ENCODE measurements around the gene KCNS1. TPM values are rescaled to one million over a fixed set of nuclear protein-coding genes. Genes with fewer than 3 reads are reported as not detected.
"Not testable (repeated sequence)": the region's sequence is repeated elsewhere in the genome, so short reads cannot be mapped to it uniquely, and the experiment has no call there.

The KCNS1 gene
- polyA plus RNA-seq, 4 donors: 0.51 to 0.65 (median 0.52) TPM

DNA sequence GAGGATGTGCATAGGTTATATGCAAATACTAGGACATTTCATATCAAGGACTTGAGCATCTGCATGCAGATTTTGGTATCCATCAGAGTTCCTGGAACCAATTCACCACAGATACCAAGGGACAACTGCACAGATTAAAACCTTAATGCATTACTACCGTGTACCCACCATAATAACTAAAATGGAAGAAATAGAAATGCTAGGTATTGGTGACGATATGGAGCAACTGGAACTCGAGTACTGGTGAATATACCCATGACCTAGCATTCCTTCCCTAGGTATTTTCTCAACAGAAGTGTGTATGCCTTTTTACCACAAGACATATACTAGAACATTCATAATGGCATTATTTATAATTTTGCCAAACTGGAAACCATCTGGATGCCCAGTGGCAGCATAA, 18.5 kb downstream of the KCNS1 start:
- DNase-seq (ENCODE audit: low read depth in 4 of 4, low spot score in 2 of 4): no peak

DNA sequence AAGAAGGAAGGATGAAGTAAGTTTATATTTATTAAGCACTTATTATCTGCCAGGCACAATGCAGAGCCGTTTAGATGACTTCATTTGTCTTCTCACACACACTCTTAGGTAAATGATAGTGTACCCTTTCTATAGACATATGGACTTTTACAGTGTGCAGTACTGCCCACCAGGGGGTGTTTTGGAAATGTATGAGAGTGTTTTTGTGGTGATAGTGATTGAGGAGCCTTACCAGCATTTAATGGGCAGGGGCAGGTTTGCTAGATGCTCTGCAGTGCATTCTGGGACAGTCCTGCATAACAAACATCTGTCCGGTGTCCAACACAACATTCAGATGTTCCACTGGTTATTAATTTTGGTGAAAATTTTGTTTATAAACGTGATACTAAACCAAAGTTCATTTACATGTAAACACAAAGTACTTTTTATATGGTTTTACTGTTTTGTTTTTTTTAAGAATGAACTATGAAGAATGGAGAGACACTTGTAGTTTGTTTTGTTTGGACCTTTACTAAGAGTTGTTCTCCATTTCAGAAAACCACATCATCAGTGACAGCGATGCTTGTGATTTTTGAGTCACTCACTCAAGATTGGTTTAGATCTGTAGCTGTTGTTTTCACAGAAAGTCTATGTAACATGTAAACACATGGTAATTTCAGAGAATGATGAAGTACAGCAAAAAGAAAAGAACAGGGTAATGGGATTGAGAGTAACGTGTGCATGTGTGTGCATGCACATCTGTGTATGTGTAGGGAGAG, 19.9 kb downstream of the KCNS1 start:
- no peak for DNase-seq (ENCODE audit: low read depth in 4 of 4, low spot score in 2 of 4)

DNA sequence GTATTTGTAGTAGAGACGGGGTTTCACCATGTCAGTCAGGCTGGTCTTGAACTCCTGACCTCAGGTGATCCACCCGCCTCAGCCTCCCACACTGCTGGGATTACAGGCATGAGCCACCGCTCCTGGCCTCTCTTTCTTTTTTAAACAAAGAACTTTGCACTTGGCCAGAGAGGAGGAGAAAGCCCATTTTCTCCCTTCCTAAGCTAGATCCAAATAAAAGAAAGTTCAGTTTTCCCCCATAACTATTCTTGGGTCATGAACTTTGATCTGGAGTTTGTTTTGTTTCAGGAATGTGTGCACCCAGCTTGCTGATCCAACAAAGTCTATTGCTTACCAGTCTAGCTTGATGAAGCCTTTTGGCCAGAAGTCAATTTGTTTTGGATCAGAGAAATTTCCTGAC, 23.4 kb downstream of the KCNS1 start:
- no peak for DNase-seq (ENCODE audit: low read depth in 4 of 4, low spot score in 2 of 4)

DNA sequence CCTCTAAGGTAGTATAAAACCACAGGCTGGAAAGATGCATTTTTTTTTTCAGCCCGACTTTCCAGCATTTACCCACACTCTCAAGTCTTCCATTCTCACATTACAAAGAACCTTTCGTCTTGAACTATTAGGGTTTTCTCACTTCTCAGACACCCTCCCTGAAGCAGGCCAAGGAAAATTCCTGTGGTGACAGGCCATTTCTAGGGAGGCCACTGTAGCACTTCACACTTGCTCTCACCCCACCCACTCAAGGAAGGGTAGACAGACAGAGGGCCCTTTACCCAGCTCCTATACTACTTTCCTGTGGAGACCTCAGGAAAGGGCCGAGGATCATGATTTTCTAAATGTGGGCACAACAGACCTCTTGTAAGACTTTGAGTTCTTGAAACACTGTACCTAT, 27.7 kb downstream of the KCNS1 start:
- DNase-seq (ENCODE audit: low read depth in 4 of 4, low spot score in 2 of 4): no peak

DNA sequence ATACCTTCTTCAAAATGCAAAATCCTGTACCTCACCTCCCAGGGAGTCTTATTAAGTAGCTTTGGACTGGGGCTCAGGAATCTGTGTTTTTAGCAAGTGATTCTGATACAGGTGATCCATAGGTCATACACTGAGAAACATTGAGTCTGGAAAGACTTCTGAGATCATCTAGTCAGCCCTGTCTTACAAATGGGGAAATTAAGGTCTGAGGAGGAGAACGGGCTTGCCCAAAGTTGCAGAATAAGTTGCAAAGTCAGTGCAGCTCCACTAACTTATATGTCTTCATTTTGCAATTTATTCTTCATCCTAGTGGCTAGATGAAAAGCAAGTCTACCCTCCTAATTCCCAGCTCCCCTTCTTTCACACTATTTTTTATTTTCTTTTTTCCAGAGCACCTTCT, 28.9 kb downstream of the KCNS1 start:
- no peak for DNase-seq (ENCODE audit: low read depth in 4 of 4, low spot score in 2 of 4)

DNA sequence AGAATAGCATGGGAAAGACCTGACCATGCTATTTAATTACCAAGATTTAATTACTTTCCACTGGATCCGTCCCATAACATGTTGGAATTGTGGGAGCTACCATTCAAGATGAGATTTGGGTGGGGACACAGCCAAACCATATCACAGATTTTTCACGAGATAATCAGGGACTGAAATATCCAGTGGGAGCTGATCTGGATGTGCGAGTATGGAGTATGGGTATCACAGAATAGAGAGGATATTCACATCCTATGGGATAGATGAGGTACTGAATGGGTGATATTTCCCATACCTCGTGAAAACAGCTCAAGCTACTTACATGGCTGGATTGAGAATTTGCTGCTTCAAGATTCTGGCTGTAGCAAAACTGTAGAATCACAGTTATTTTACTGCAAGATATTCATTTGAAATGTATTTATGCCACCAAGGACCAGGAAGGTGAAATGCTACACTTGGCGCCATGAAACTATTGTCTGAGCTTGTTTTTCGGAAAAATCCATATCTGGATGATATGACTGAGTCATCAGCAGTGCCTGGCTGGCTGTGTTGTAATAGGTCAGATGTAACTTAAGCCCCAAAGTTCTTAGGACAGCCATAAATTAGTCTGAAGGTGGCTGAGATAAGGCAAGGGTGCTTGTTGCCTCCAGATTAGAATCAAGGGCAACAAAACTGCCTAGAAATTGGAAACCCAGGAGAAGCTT, 29.8 kb downstream of the KCNS1 start:
- DNase-seq (ENCODE audit: low read depth in 4 of 4, low spot score in 2 of 4): no peak

DNA sequence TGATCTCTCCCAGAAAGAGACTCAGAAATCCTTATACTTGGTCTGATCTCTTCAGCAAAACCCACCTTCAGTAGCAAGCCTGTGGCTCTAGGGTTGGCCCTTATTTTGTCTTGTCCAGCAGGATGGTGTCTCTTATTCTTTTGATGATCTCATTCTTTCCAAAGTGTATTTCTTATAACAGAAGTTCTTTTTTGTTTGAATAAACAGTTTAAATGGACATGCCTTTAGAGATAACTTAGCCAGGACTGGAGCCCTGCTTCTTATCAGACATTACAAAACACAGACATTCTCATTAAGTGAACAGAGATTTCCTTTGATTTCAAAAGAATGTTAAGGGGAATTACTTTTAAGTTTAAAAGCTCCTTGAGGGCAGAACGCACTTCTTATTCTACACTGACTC, 31.7 kb downstream of the KCNS1 start:
- DNase-seq (ENCODE audit: low read depth in 4 of 4, low spot score in 2 of 4): no peak

DNA sequence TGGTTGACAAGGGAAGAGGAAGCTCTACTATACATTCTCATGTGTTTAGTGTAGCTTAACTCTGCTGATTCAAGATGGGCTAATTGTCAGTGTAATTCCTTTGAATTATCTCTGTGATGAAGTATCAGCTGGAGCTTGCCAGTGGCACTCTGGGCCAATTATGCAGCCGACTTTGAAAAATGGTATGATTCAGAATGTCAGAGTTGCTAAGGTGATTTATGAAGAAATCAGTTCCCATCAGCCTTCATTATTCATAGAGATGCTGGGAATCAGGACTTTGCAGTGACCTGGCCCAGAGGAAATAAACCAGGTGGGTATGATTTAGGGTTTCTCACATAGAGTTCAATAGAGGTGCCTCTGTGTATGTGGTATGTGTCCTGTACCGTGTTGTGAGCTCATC, 33.4 kb downstream of the KCNS1 start:
- no peak for DNase-seq (ENCODE audit: low read depth in 4 of 4, low spot score in 2 of 4)

DNA sequence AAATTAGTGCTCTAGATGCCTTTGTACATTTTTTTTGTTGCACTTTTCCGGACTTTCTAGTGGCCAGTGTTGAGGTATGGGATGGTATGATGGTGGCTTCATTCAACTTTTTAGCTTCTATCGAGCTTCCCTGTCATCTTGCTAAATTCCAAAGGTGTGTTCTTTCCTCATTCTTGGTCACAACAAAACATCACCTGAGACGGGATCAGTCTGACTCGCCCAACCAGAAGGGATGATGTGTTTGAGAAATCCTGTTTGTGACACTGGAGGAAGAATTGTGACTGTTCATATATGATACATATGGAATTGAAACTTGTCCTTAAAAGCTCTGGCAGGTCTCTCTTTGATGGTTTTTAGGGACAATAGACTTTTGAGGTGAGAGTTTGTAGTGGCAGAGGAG, 33.8 kb downstream of the KCNS1 start:
- no peak for DNase-seq (ENCODE audit: low read depth in 4 of 4, low spot score in 2 of 4)

DNA sequence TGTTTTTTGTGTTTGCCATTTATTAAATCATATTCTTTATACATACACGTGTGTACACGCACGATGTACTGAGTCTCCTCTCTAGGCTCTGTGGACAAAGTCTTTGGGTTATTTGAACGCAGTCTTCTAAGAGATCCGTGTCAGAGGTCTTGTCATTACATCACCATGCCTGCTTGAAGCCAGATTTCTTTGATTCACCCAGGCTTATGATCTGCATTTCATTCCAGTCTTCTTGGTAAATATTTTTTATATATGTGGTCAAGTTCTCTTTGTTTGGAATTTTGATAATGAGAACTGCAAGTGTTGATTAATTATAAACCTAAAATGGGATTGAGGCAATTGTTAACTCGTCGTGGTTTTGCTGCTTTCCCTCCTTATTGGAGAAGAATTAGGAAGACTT, 34.6 kb downstream of the KCNS1 start:
- DNase-seq (ENCODE audit: low read depth in 4 of 4, low spot score in 2 of 4): no peak

DNA sequence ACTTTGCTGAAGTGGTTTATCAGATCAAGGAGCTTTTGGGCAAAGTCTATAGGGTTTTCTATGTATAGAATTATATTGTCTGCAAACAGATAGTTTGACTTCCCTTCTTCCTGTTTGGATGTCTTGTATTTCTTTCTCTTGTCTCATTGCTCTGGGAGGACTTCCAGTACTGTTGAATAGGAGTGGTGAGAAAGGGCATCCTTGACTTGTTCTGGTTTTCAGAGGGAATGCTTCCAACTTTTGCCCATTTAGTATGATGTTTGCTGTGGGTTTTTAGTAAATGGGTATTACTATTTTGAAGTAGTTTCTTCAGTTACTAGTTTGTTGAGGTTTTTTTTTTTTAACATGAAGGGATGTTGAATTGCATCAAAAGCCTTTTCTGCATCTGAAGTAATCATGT, 36.1 kb downstream of the KCNS1 start:
- DNase-seq (ENCODE audit: low read depth in 4 of 4, low spot score in 2 of 4): no peak

DNA sequence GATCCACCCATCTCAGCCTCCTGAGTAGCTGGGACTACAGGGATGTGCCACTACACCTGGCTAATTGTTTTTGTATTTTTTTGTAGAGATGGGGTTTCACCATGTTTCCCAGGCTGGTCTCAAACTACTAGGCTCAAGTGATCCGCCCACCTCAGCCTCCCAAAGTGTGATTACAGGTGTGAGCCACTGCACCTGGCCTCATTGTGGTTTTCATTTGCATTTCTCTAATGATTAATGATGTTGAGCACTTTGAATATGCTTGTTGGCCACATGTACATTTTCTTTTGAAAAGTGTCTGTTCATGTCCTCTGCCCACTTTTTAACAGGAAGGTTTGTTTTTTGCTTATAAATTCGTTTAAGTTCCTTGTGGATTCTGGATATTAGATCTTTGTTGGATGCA, 37.8 kb downstream of the KCNS1 start:
- not testable (repeated sequence) for DNase-seq (ENCODE audit: low read depth in 4 of 4, low spot score in 2 of 4)

DNA sequence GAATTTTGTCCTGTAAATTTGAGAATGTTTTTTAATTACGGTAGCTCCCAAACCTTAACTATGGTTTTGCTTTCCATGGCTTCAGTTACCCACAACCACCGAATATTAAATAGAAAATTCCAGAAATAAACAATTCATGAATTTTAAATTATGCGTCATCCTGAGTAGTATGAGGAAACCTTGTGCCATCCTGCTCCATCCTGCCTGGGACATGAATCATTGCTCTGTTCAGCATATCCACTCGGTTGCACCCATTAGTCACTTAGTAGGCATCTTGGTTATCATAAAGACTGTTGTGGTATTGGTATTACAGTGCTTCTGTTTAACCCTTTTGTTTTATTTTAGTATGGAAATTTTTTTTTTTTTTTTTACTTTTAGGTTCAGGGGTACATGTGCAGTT, 39.7 kb downstream of the KCNS1 start:
- DNase-seq (ENCODE audit: low read depth in 4 of 4, low spot score in 2 of 4): no peak

DNA sequence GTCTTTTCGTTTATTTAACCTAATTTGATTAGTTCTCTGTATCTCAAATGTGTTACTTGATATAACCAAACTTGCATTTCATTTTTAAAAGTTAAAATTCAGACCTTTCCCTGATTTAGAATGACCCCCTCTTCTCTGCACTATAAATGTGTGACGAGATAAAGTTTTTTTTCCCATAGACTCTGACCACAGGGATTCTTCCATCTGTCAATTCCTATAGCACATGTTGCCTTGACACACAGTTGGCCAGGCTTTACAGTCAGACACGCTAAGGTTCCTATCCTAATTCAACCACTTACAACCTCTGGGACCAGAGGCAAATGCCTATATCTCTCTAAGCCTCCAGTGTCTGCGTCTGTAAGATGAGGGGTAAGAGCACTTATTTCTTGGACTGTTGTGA, 40.6 kb downstream of the KCNS1 start:
- DNase-seq (ENCODE audit: low read depth in 4 of 4, low spot score in 2 of 4): no peak

DNA sequence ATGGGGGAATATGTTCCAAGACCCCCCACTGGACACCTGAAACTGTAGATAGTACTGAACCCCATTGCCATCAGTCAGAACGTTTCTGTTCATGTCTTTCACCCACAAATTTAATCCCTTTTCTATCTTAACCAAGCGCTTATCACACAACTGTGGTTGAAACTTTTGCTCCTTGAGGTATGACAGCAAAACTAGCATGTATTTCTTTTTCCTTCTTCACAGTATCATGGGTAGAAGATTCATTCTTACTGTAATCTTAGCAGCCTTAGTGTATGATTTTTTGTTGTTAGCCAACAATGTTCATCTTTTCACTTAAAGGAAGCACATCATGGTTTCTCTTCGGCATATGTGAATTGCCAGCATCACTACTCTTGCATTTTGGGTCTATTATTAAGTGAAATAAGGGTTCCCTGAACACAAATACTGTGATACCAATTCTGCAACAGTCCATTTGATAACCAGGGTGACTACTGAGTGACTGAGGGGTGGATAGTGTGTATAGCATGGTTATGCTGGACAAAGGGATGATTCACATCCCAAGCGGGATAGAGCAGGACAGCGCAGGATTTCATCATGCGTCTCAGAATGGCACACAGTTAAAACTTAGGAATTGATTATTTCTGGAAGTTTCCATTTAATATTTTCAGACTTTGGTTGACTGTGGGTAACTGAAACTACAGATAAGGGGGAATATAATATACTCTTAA, 41.8 kb downstream of the KCNS1 start:
- no peak for DNase-seq (ENCODE audit: low read depth in 4 of 4, low spot score in 2 of 4)

DNA sequence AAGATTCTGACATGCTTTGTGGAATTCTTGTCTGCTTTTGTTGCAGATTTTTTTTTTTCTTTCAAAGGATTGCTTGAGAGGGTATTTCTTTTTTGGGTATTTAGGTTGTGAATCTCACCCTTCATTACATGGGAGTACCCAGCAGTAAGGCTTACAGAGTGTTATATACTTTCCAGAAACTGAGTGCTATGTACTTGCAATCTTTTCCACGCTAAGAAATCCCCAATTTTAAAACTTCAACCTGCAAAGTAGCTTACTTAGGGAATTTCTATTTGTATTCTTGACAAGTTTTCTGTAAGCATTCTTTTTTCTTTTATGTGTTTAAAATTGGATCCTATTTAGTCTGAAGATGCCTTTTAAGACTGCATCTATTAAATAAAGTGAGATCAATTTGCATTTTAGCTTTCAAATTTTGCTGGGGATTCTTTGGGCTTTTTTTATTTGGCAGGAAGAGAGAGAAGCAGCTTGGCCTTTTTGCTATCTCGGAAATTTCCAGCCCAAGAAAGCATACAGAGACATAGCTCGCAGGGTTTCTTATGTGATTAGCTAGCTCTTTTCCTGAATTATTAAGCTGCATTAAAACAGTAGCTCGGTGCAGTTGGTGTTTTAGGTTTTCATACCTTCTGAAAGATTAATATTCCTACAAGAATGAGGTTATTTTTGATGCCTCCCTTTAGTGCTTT, 42.6 kb downstream of the KCNS1 start:
- no peak for DNase-seq (ENCODE audit: low read depth in 4 of 4, low spot score in 2 of 4)

DNA sequence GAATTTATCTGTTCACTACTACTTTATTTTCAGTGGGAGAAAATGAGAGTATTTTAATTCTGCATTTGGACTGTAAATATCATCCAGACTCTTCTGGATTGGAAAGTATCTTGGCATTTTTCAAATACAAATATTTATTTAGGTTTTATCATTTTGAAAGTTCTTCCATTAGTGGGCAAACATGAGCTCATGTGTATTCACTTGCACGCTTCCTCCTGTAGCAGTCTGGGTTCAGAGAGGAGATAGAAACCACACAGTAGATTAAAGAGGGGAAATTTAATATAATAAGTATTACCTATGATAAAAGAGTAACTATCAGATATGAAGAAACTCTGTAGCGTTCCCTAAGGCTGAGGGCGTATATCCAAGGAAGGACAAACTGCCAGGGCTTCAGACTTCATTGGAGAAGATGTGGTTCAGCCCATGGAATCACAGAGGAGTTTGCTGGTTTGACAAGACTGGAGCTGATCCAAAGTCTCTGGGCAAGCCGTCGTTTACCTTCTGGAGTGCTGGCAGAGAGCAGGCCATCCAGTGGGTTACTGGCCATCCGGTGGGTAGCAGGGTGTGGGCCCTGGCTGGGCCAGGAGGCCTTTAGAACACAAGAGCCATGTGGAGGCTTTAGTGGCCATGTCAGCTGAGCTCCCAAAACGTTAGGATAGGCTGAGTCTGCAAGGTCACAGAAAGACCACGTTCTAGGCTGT, 44.3 kb downstream of the KCNS1 start:
- DNase-seq (ENCODE audit: low read depth in 4 of 4, low spot score in 2 of 4): no peak

DNA sequence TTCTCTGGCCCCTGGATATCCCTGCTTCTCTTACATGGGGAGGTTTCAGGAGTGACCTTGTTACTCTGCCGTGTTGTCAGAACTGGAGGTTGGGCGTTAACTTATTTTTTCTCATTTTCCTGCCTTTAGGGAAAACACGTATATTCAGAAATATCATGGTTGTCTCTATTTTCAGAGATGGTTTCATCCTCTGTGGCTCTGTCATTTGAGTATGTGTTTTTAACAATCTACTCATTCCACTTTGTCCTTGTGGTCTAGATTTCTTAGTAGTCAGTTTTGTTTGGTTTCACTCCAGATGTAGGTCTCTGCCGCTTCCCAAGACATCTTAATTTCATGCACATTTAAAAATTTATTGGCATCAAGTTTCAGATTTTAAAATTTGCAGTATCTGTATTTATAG, 45.9 kb downstream of the KCNS1 start:
- no peak for DNase-seq (ENCODE audit: low read depth in 4 of 4, low spot score in 2 of 4)

DNA sequence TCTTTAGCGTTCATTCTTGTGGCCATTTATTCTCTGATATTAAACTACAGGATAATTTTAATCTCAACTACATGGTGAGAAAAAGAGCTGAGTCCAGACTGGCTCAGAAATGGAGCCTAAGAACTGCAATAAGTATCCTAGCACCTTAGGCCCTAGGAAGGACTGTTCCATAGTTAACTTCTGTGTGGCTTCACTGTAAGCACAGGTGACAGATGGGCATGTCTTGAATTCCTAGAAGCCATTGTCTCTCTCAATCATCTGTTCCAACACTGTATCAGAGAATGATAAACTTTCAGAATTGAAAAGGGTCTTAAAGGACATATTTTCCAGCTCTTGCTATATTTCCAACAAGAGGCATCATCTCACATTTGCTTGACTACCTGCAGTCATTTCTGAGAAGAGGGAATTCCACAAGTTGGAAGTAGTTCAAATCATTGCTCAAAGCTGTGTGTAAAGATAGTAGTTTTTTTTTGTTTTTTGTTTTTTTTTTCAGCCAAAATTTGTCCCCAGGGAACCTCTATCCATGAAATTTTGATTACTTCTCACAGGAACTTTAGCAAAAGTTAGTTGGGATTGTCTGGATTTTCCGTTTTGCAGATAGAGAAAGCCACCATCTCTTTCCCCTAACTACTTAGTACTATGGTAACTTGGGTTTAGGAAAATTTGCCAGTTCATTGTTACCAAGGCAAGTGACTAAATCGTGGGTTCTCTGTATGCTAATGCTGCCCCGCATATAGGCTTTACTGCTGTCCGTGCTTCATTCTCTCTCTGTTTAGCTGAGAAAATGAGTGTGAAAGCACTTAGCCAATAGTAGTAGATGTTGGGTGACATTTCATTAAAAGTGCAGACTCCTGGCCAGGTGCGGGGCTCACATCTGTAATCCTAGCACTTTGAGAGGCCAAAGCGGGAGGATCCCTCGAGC, 47.2 kb downstream of the KCNS1 start:
- DNase-seq (ENCODE audit: low read depth in 4 of 4, low spot score in 2 of 4): no peak
